Stimulated activated memory B cell treated with anti-CD40 and anti-IgM and Interleukin-4, amounts not matched to agents 10 μg/mL and 1 μg/mL and 100 μg/mL, for 72 hours (primary cell): ENCODE results near the gene MNX1.

Experiments
- ATAC-seq: fragments of 150-1000 bp; cut with Tn5 transposase; 2 replicates; pipeline ENCODE4 v1.10.0; 2021
- H3K27ac Mint-ChIP-seq: one replicate; pipeline ENCODE4 v1.8.0; 2022; ENCODE audit warnings: mild to moderate bottlenecking, mixed read lengths
- H3K27me3 Mint-ChIP-seq: one replicate; pipeline ENCODE4 v1.8.0; 2022; ENCODE audit warnings: mixed read lengths
- H3K36me3 Mint-ChIP-seq: one replicate; pipeline ENCODE4 v1.8.0; 2022; ENCODE audit warnings: mixed read lengths
- H3K4me1 Mint-ChIP-seq: one replicate; pipeline ENCODE4 v1.8.0; 2022; ENCODE audit warnings: mixed read lengths
- H3K4me3 Mint-ChIP-seq: one replicate; pipeline ENCODE4 v1.8.0; 2022; ENCODE audit warnings: mild to moderate bottlenecking, moderate library complexity, mixed read lengths
- H3K9me3 Mint-ChIP-seq: one replicate; pipeline ENCODE4 v1.8.0; 2022; ENCODE audit warnings: mixed read lengths

Gene MNX1

GRCh38 chr7:157013101-157013500 lies 2.6 kb upstream of the MNX1 start:
- Mint-ChIP-seq H3K27ac (no peak overlapping the region), H3K4me1 (peaks cover 34% of the 10 kb centered on the region), H3K27me3 (peaks cover 89% of the 10 kb centered on the region), H3K36me3 (no peaks in the 10 kb centered on the region), H3K9me3 (no peaks in the 10 kb centered on the region), H3K4me3 (no peak overlapping the region)
- ATAC-seq, result no peak

- H3K27ac Mint-ChIP-seq, result no peak overlapping the region
- H3K27me3 Mint-ChIP-seq, result peaks cover 90% of the 10 kb centered on the region
- H3K4me3 Mint-ChIP-seq, result no peak overlapping the region
- H3K9me3 Mint-ChIP-seq, result no peaks in the 10 kb centered on the region
- no peaks in the 10 kb centered on the region for H3K36me3 Mint-ChIP-seq
- no peak for ATAC-seq
- peaks cover 30% of the 10 kb centered on the region for H3K4me1 Mint-ChIP-seq
These were observed 1.7 kb upstream of the MNX1 start for GRCh38 chr7:157012113-157012547.

GRCh38 chr7:157011333-157012112 lies 1.1 kb upstream of the MNX1 start:
- ATAC-seq, result no peak
- Mint-ChIP-seq H3K27ac (no peak overlapping the region), H3K4me1 (peaks cover 25% of the 10 kb centered on the region), H3K4me3 (peak overlapping the region; percentile 57), H3K9me3 (no peaks in the 10 kb centered on the region), H3K36me3 (no peaks in the 10 kb centered on the region), H3K27me3 (peaks cover 90% of the 10 kb centered on the region)

- Mint-ChIP-seq H3K4me3 (peak overlapping the region; percentile 77), H3K9me3 (no peaks in the 10 kb centered on the region), H3K36me3 (no peaks in the 10 kb centered on the region), H3K4me1 (peaks cover 19% of the 10 kb centered on the region), H3K27me3 (peaks cover 86% of the 10 kb centered on the region), H3K27ac (peak overlapping the region; percentile 19)
- peak; percentile 6 for ATAC-seq
These were observed 480 bp downstream of the MNX1 start for GRCh38 chr7:157009778-157010587.

GRCh38 chr7:157009170-157009777 lies 1.2 kb downstream of the MNX1 start:
- H3K9me3 Mint-ChIP-seq, result no peaks in the 10 kb centered on the region
- no peak for ATAC-seq
- peak overlapping the region; percentile 77 for H3K4me3 Mint-ChIP-seq
- peaks cover 24% of the 10 kb centered on the region for H3K4me1 Mint-ChIP-seq
- peaks cover 86% of the 10 kb centered on the region for H3K27me3 Mint-ChIP-seq
- H3K36me3 Mint-ChIP-seq, result no peaks in the 10 kb centered on the region
- H3K27ac Mint-ChIP-seq, result peak overlapping the region; percentile 19

- Mint-ChIP-seq H3K4me3 (no peak overlapping the region), H3K27ac (no peak overlapping the region)
- no peak for ATAC-seq
These were observed 2.0 kb downstream of the MNX1 start for GRCh38 chr7:157008206-157009169.

GRCh38 chr7:157007470-157008066 lies 2.9 kb downstream of the MNX1 start:
- no peak overlapping the region for H3K27ac Mint-ChIP-seq
- no peak for ATAC-seq
- H3K9me3 Mint-ChIP-seq, result no peaks in the 10 kb centered on the region
- H3K36me3 Mint-ChIP-seq, result no peaks in the 10 kb centered on the region
- H3K4me1 Mint-ChIP-seq, result peaks cover 29% of the 10 kb centered on the region
- peaks cover 85% of the 10 kb centered on the region for H3K27me3 Mint-ChIP-seq
- H3K4me3 Mint-ChIP-seq, result no peak overlapping the region

More at GRCh38 chr7:157008206-157009169, 2.0 kb downstream of the MNX1 start:
- Mint-ChIP-seq H3K36me3 (no peaks in the 10 kb centered on the region), H3K9me3 (no peaks in the 10 kb centered on the region), H3K27me3 (peaks cover 86% of the 10 kb centered on the region), H3K4me1 (peaks cover 28% of the 10 kb centered on the region)

- H3K27me3 Mint-ChIP-seq, result peaks cover 85% of the 10 kb centered on the region
- no peak overlapping the region for H3K27ac Mint-ChIP-seq
- no peak overlapping the region for H3K4me3 Mint-ChIP-seq
- peaks cover 28% of the 10 kb centered on the region for H3K4me1 Mint-ChIP-seq
- no peaks in the 10 kb centered on the region for H3K36me3 Mint-ChIP-seq
- no peaks in the 10 kb centered on the region for H3K9me3 Mint-ChIP-seq
- ATAC-seq, result no peak
These were observed 3.5 kb downstream of the MNX1 start for GRCh38 chr7:157006829-157007469.

- H3K27ac Mint-ChIP-seq, result no peak overlapping the region
- H3K4me1 Mint-ChIP-seq, result peaks cover 21% of the 10 kb centered on the region
- H3K4me3 Mint-ChIP-seq, result no peak overlapping the region
- no peaks in the 10 kb centered on the region for H3K9me3 Mint-ChIP-seq
- peaks cover 85% of the 10 kb centered on the region for H3K27me3 Mint-ChIP-seq
- H3K36me3 Mint-ChIP-seq, result no peaks in the 10 kb centered on the region
- no peak for ATAC-seq
These were observed 4.2 kb downstream of the MNX1 start for GRCh38 chr7:157006205-157006747.

GRCh38 chr7:157005456-157006204 lies 4.8 kb downstream of the MNX1 start:
- no peak for ATAC-seq
- Mint-ChIP-seq H3K36me3 (no peaks in the 10 kb centered on the region), H3K27ac (no peak overlapping the region), H3K4me3 (no peak overlapping the region), H3K9me3 (no peaks in the 10 kb centered on the region), H3K27me3 (peaks cover 86% of the 10 kb centered on the region), H3K4me1 (peaks cover 26% of the 10 kb centered on the region)

- H3K9me3 Mint-ChIP-seq, result no peaks in the 10 kb centered on the region
These were observed 5.7 kb downstream of the MNX1 start for GRCh38 chr7:157004521-157005455.

GRCh38 chr7:157003756-157004520 lies 6.5 kb downstream of the MNX1 start:
- ATAC-seq, result no peak
- Mint-ChIP-seq H3K36me3 (no peaks in the 10 kb centered on the region), H3K4me3 (no peak overlapping the region), H3K9me3 (no peaks in the 10 kb centered on the region), H3K27ac (no peak overlapping the region), H3K27me3 (peaks cover 93% of the 10 kb centered on the region), H3K4me1 (peaks cover 26% of the 10 kb centered on the region)

More at GRCh38 chr7:157004521-157005455, 5.7 kb downstream of the MNX1 start:
- Mint-ChIP-seq H3K27ac (no peak overlapping the region), H3K4me3 (peak overlapping the region; percentile 15), H3K27me3 (peaks cover 94% of the 10 kb centered on the region), H3K4me1 (peaks cover 34% of the 10 kb centered on the region), H3K36me3 (no peaks in the 10 kb centered on the region)
- no peak for ATAC-seq
